Loucy (cell line): ENCODE data around the gene LRCH1.

Experiments used
- H2AFZ ChIP-seq: fragments of 200-600 bp; sonication (generic); 2 replicates; pipeline ENCODE4 v1.6.0; 2016; ENCODE audit warnings: antibody characterized with exemption, mild to moderate bottlenecking, low read length, moderate library complexity
- H3F3A ChIP-seq: fragments of 200-600 bp; 2 replicates; pipeline ENCODE4 v1.6.0; 2016; ENCODE audit warnings: antibody characterized with exemption, low read depth, mild to moderate bottlenecking
- H3K27me3 ChIP-seq: fragments of 200-600 bp; sonication (generic); 2 replicates; pipeline ENCODE4 v1.6.1; 2014; ENCODE audit warnings: low read length, mild to moderate bottlenecking; ENCODE audit not compliant: insufficient read depth, poor library complexity, severe bottlenecking
- H3K36me3 ChIP-seq: fragments of 200-600 bp; sonication (generic); 2 replicates; pipeline ENCODE4 v1.6.1; 2016; ENCODE audit warnings: low read length; ENCODE audit not compliant: insufficient read depth
- H3K4me1 ChIP-seq: fragments of 200-600 bp; sonication (generic); 2 replicates; pipeline ENCODE4 v1.5.1; 2014; ENCODE audit warnings: low read length, mild to moderate bottlenecking; ENCODE audit not compliant: insufficient read depth, poor library complexity, severe bottlenecking
- H3K4me2 ChIP-seq: fragments of 200-600 bp; sonication (generic); 2 replicates; pipeline ENCODE4 v1.6.0; 2014; ENCODE audit warnings: antibody characterized with exemption, low read length, low read depth, mild to moderate bottlenecking; ENCODE audit not compliant: poor library complexity, severe bottlenecking
- H3K4me3 ChIP-seq: fragments of 200-600 bp; sonication (generic); 2 replicates; pipeline ENCODE4 v1.5.1; 2014; ENCODE audit warnings: low read length, mild to moderate bottlenecking, mixed read lengths; ENCODE audit not compliant: poor library complexity, severe bottlenecking
- H3K79me2 ChIP-seq: fragments of 200-600 bp; sonication (generic); 2 replicates; pipeline ENCODE4 v1.6.1; 2014; ENCODE audit warnings: low read length; ENCODE audit not compliant: insufficient read depth
- H3K9ac ChIP-seq: fragments of 200-600 bp; sonication (generic); 2 replicates; pipeline ENCODE4 v1.6.0; 2014; ENCODE audit warnings: mild to moderate bottlenecking, low read depth, low read length, moderate library complexity; ENCODE audit not compliant: poor library complexity, severe bottlenecking
- H3K9me2 ChIP-seq: fragments of 200-600 bp; sonication (generic); replicated peaks from 2 replicates; pipeline ENCODE4 v1.6.1; 2016; ENCODE audit warnings: low read depth, low read length, mixed read lengths
- H3K9me3 ChIP-seq: fragments of 200-600 bp; sonication (generic); 2 replicates; pipeline ENCODE4 v1.6.1; 2014; ENCODE audit warnings: mild to moderate bottlenecking, antibody characterized with exemption, low read length, low read depth; ENCODE audit not compliant: insufficient read depth
- H4K20me1 ChIP-seq: fragments of 200-600 bp; sonication (generic); 2 replicates; pipeline ENCODE4 v1.6.0; 2014; ENCODE audit warnings: antibody characterized with exemption, low read length, mild to moderate bottlenecking; ENCODE audit not compliant: insufficient read depth, poor library complexity, severe bottlenecking
- CTCF ChIP-seq: fragments of 200-600 bp; sonication (generic); conservative IDR thresholded peaks from 2 replicates; pipeline ENCODE4 v1.5.1; 2014; ENCODE audit warnings: mild to moderate bottlenecking, antibody characterized with exemption, low read length
- EZH2phosphoT487 ChIP-seq: fragments of 200-600 bp; IDR thresholded peaks from 2 replicates; pipeline ENCODE4 v1.6.1; 2018; ENCODE audit warnings: antibody characterized with exemption, mild to moderate bottlenecking, moderate library complexity, borderline replicate concordance

LRCH1 gene

GRCh38 chr13:46757640-46758039 is 204.7 kb downstream of the LRCH1 start:
- no peaks in the 10 kb centered on the region for H3K79me2 ChIP-seq
- no peaks in the 10 kb centered on the region for H3F3A ChIP-seq
- no peak overlapping the region for H3K4me3 ChIP-seq
- no peak overlapping the region for H2AFZ ChIP-seq
- TF ChIP-seq EZH2phosphoT487 (no peak), CTCF (no peak)
- H3K4me1 ChIP-seq, result no peaks in the 10 kb centered on the region
- H3K27me3 ChIP-seq, result peaks cover 5% of the 10 kb centered on the region
- H3K9me2 ChIP-seq, result no peaks in the 10 kb centered on the region
- H3K36me3 ChIP-seq, result no peaks in the 10 kb centered on the region
- H3K9me3 ChIP-seq, result no peaks in the 10 kb centered on the region
- no peak overlapping the region for H3K9ac ChIP-seq
- H4K20me1 ChIP-seq, result no peaks in the 10 kb centered on the region
- no peak overlapping the region for H3K4me2 ChIP-seq

- Histone ChIP-seq H3K9ac (no peak overlapping the region), H3K4me1 (no peaks in the 10 kb centered on the region), H3K9me2 (no peaks in the 10 kb centered on the region), H3F3A (no peaks in the 10 kb centered on the region), H3K79me2 (no peaks in the 10 kb centered on the region), H2AFZ (no peak overlapping the region), H3K4me2 (no peak overlapping the region), H4K20me1 (no peaks in the 10 kb centered on the region), H3K36me3 (no peaks in the 10 kb centered on the region), H3K9me3 (no peaks in the 10 kb centered on the region), H3K4me3 (no peak overlapping the region), H3K27me3 (no peaks in the 10 kb centered on the region)
- TF ChIP-seq CTCF (no peak), EZH2phosphoT487 (no peak)
These were observed 206.9 kb downstream of the LRCH1 start for GRCh38 chr13:46759846-46760245.

GRCh38 chr13:46761174-46761573 is 208.2 kb downstream of the LRCH1 start:
- TF ChIP-seq EZH2phosphoT487 (no peak), CTCF (no peak)
- Histone ChIP-seq H3K36me3 (no peaks in the 10 kb centered on the region), H3K9me3 (no peaks in the 10 kb centered on the region), H3K4me3 (no peak overlapping the region), H3K79me2 (no peaks in the 10 kb centered on the region), H4K20me1 (no peaks in the 10 kb centered on the region), H3K4me2 (no peak overlapping the region), H2AFZ (no peak overlapping the region), H3K9me2 (no peaks in the 10 kb centered on the region), H3F3A (no peaks in the 10 kb centered on the region), H3K9ac (no peak overlapping the region), H3K27me3 (no peaks in the 10 kb centered on the region), H3K4me1 (no peaks in the 10 kb centered on the region)
